ENCODE measurements around the gene NCF4.

- TF ChIP-seq CTCF (IDR thresholded peaks at IDR 0.05) = no peak
- TF ChIP-seq ZFX (IDR thresholded peaks at IDR 0.05; ENCODE audit: borderline replicate concordance) = no peak
Observed at GRCh38 chr22:36860438-36860820, 377 bp upstream of the NCF4 start.

Measured in 22Rv1 (cell line).